ENCODE measurements around the gene HSDL2.

HSDL2 gene

DNA sequence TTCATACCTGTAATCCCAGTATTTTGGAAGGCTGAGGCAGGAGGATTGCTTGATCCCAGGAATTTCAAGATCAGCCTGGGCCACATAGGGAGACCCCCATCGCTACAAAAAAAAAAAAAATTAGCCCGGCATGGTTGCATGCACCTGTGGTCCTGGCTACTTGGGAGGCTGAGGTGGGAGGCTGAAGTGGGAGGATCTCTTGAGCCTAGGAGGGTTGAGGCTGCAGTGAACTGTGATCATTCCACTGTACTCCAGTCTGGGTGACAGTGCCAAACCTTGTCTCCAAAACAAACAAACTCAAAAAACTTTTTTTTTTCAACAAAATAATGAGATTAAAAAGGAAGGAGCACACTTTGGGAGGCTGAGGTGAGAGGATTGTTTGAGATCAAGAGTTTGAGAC lies 120.9 kb downstream of the HSDL2 start:
- ChIA-PET POLR2A (no interaction called here), CTCF (no interaction called here)
- H3K4me3 ChIP-seq (ENCODE audit: low read depth, low read length), result no peak overlapping the region
- TF ChIP-seq, protein P1, sequence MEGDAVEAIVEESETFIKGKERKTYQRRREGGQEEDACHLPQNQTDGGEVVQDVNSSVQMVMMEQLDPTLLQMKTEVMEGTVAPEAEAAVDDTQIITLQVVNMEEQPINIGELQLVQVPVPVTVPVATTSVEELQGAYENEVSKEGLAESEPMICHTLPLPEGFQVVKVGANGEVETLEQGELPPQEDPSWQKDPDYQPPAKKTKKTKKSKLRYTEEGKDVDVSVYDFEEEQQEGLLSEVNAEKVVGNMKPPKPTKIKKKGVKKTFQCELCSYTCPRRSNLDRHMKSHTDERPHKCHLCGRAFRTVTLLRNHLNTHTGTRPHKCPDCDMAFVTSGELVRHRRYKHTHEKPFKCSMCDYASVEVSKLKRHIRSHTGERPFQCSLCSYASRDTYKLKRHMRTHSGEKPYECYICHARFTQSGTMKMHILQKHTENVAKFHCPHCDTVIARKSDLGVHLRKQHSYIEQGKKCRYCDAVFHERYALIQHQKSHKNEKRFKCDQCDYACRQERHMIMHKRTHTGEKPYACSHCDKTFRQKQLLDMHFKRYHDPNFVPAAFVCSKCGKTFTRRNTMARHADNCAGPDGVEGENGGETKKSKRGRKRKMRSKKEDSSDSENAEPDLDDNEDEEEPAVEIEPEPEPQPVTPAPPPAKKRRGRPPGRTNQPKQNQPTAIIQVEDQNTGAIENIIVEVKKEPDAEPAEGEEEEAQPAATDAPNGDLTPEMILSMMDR (IDR thresholded peaks at IDR 0.05; ENCODE audit: insufficient read depth, low read length, missing control alignments), result no peak
- DNase-seq (ENCODE audit: low read depth, low spot score), result no peak

DNA sequence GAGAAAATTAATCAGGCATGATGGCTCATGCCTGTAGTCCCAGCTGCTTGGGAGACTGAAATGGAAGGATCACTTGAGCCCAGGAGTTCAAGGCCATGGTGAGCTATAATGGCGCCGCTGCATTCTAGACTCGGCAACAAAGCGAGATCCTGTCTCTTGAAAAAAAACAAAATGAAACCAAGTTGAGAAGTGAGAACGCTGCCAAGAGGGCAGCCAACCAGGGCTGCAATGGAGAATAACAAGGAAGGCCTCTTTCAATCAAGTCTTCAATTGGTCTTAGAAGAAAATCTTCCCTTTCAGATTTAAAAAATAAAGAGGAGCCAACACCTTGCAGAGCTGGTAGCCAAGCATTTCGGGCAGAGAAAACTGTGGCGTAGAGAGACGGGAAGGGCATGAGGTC lies 121.4 kb downstream of the HSDL2 start:
- ChIA-PET POLR2A (no interaction called here), CTCF (no interaction called here)
- DNase-seq (ENCODE audit: low read depth, low spot score), result no peak
- TF ChIP-seq, protein P1 (IDR thresholded peaks at IDR 0.05; ENCODE audit: insufficient read depth, low read length, missing control alignments), result no peak
- H3K4me3 ChIP-seq (ENCODE audit: low read depth, low read length), result no peak overlapping the region

DNA sequence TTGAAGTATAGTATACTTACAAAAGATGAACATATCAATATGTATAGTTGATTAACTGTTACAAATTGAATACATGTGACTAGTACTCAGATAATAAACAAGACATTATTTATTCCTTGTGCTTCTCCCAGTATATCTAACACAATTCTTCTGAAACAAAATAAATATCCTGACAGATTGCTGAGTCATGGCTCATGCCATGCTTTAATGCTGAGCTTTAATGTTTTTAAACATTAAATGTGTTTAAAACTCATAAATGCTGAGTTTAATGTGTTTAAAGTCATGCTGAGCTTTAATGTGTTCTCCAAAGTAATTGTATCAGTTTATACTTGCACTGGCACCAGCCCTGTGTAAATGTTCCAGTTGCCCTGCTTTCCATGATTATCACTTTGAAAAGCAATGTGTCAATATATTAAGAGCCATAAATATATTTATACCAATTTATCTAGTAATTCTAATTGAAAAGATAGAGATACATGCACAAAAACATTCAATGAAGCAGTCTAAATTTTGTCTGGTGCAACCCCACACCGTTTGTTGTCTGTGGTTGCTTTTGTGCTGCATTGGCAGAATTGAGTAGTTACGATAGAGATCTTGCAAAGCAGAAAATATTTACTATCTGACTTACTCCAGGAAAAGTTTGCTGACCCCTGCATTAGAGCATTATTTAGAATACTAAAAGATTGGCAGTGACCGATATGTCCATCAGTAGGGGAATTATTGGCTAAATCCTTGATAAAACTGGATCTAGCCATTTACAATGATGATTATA lies 122.5 kb downstream of the HSDL2 start:
- DNase-seq (ENCODE audit: low read depth, low spot score), result no peak
- no peak overlapping the region for H3K4me3 ChIP-seq (ENCODE audit: low read depth, low read length)
- CTCF ChIA-PET, result no interaction called here
- POLR2A ChIA-PET, result no interaction called here
- TF ChIP-seq, protein P1 (IDR thresholded peaks at IDR 0.05; ENCODE audit: insufficient read depth, low read length, missing control alignments), result no peak

DNA sequence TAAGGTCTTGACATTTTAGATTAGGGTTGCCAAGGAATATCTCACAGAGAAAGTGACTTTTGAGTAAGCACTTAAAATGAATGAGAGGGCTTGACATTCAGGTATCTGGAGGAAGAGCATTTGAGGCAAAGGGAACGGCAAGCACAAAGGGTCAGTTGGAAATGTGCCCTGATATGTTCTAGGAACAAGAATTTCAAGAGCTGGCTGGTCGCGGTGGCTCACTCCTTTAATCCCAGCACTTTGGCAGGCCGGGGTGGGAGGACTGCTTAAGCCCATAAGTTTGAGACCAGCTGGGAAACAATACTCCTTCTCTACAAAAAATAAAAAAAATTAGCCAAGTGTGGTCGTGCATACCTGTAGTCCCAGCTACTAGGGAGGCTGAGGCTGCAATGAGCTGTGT lies 123.3 kb downstream of the HSDL2 start:
- TF ChIP-seq, protein P1 (IDR thresholded peaks at IDR 0.05; ENCODE audit: insufficient read depth, low read length, missing control alignments), result no peak
- POLR2A ChIA-PET, result no interaction called here
- DNase-seq (ENCODE audit: low read depth, low spot score), result no peak
- H3K4me3 ChIP-seq (ENCODE audit: low read depth, low read length), result no peak overlapping the region
- CTCF ChIA-PET, result no interaction called here

DNA sequence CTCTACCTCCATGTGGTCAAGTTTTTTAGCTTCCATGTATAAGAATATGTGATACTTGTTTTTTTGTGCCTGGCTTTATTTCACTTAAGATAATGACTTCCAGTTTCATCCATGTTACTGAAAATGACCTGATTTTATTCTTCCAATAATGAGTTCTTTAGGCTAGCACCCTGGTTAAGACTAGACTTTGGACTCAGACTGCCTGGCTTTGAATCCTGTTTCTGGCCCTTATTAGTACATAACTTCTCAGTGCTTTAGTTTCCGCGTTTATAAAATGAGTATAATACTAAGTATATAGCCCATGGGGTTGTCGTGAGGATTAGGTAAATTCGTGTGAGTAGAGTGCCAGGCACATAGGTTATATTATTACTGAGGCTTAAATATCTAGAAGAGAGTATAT lies 125.2 kb downstream of the HSDL2 start:
- TF ChIP-seq, protein P1 (IDR thresholded peaks at IDR 0.05; ENCODE audit: insufficient read depth, low read length, missing control alignments), result no peak
- no peak for DNase-seq (ENCODE audit: low read depth, low spot score)
- H3K4me3 ChIP-seq (ENCODE audit: low read depth, low read length), result no peak overlapping the region
- CTCF ChIA-PET, result interaction anchor here (0.9 to 1.0 kb wide), 3 partner anchors 14 to 407 kb away, joined by 3 read pairs; no protein-coding TSS in a partner anchor
- POLR2A ChIA-PET, result no interaction called here

DNA sequence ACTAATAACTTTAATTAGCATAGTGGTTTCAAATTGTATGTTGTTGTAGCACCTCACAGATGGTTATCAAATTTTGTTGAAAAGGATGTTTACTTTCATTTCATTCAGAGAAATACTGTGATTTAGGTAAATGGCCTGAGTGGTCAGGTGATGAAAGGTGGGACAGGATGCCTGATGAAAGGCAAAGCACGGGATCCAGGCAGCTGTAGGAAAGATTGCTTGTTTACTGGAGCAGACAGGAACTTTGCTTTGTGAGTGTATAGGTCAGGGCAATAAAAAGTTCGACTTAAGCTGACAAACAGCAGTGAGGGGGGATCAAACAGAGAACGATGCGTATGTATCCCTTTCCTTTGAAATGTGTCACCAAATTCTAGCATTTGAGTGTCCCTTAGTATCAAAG lies 125.7 kb downstream of the HSDL2 start:
- TF ChIP-seq, protein P1 (IDR thresholded peaks at IDR 0.05; ENCODE audit: insufficient read depth, low read length, missing control alignments), result no peak
- no peak overlapping the region for H3K4me3 ChIP-seq (ENCODE audit: low read depth, low read length)
- no peak for DNase-seq (ENCODE audit: low read depth, low spot score)
- ChIA-PET CTCF (interaction anchor here (0.9 to 1.0 kb wide), 3 partner anchors 14 to 408 kb away, joined by 3 read pairs; no protein-coding TSS in a partner anchor), POLR2A (no interaction called here)
